ENCODE results near the gene FBRSL1.
"Not testable (repeated sequence)": the region's sequence is repeated elsewhere in the genome, so short reads cannot be mapped to it uniquely, and the experiment has no call there.

The FBRSL1 gene

DNA sequence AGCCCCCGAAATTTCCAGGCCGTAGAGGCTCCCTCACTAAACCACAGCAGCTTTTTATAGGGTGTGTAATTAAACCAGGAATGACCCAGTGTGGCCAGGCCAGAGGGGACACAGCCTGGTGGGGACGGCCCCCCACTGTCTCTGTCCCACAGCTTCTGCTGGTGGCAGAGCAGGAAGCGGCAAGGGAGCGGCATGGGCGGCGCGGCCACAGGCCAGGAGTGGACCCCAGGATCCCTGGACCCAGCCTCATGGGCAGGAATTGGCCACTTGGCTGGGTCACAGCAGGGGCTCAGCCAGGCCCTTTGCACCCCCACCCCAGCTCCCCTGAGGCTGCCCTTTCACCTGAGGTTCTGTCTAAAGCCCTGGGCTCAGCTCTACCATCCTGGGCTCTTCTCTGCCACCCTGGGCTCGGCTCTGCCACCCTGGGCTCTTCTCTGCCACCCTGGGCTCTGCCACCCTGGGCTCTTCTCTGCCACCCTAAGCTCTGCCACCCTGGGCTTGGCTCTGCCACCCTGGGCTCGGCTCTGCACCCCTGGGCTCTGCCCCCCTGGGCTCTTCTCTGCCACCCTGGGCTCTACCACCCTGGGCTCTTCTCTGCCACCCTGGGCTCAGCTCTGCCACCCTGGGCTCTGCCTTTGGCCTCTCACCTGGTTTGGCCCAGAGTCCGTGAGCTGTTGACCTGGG is 39.3 kb downstream of the FBRSL1 start:
- DNase-seq: no peak

DNA sequence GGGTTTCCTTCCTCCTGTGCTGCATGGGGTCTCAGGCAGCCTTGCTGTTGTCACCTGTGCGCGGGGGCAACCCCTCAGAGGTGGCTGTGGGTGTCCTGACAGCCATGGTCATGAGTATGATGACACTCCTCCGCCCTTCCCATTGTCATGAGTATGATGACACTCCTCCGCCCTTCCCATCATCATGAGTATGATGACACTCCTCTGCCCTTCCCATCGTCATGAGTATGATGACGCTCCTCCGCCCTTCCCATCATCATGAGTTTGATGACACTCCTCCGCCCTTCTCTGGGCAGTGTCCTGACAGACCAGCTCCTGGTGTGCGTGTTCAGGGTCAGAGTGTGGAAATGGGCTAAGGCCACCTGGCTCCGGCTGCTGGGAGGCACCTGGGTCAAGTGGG is 40.0 kb downstream of the FBRSL1 start:
- DNase-seq: no peak

DNA sequence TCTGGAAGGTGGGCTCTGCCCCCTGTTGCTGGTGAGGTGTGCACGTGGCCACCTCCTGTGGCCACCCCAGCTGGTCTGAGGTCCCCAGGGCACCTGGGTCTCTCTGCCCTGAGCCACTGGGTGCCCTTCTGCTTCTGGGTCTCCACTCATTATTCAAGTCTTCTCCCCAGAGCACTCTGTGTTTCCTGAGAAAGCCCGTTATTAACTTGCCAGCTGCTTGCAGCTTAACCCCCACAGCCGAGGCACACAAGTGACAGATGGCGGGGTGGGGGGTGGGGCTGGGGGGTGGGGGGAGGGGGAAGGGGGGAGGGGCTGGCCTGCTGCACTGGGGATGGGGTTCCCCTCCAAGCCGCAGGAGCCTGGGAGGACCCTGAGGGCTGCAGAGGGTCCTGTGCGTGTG is 40.5 kb downstream of the FBRSL1 start:
- no peak for DNase-seq

DNA sequence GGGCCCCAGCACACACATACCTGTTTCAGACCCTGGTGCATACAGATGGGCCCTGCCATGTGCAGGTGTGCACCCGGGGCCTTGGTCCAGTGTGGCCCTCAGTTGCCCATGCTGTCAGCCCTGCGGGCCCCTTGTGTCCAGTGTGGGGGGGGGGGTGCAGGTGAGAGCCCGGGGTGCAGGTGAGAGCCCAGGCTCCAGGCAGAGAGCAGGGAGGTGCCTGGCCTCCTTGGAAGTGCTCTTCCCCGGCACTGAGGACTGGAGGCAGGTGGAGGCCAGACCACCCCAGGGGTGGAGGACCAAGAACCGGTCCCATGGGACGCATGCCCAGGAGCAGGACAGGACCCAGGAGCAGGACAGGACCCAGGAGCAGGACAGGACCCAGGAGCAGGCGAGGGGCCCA is 40.9 kb downstream of the FBRSL1 start:
- no peak for DNase-seq

DNA sequence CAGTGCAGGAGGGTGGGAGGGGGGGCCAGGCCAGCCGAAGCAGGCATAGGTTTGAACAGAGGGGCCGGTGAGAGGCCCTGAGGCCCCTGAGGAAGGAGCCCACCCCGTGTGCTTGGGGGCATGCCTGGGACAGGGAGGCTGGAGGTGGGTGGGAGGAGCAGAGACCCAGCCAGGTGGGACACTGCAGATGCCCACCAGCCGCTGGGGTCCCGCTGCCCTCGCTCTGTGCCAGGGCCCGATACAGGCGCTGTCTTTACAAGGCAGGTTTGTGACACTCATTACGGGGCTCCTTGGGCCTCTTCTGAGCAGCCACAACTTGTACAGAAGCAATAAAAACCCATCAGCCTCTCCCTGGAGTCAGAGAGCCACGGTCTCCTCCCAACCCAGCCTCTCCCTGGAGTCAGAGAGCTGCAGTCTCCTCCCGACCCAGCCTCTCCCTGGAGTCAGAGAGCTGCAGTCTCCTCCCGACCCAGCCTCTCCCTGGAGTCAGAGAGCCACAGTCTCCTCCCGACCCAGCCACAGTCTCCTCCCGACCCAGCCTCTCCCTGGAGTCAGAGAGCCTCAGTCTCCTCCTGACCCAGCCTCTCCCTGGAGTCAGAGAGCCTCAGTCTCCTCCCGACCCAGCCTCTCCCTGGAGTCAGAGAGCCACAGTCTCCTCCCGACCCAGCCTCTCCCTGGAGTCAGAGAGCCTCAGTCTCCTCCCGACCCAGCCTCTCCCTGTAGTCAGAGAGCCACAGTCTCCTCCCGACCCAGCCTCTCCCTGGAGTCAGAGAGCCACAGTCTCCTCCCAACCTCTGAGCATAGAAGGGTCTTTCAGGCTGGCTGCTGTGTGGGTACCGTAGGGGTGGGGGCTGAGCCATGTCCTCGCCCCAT is 43.0 kb downstream of the FBRSL1 start:
- DNase-seq: not testable (repeated sequence)

DNA sequence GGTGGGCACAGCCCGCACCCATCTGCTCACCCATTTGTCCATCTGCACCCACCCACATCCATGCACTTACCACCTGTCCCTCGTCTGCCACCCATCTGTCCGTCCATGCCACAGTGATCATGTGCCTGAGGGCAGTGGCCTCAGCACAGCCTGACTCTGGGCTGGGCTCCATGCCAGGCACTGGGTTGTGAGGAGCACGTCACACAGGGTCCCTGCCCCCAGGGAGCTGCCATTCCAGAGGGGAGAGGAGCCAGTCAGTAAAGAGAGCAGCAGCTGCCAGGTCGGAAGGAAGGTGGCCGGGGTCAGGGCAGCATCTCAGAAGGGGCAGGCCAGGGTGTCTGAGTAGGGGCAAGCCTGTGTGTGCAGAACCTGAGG is 43.6 kb downstream of the FBRSL1 start:
- no peak for DNase-seq

DNA sequence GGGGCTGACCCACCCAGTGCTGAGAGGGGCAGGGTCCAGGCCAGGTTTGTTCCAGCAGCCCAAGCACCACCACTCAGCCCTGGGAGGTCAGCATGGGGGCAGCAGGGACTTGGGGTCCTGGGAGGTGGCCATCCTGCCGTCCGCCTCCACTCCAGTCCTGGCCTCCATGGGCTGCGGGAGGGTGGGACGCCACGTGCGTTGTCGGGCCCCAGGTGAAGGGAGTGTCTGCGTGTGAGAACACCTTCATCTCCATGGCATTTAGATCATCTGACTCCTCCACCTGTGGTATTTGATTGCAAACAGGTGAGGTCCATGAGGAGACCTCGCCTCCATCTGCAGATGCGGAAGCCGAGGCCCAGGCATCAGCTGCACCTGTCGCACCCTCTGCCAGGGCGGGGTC is 44.1 kb downstream of the FBRSL1 start:
- DNase-seq: no peak

DNA sequence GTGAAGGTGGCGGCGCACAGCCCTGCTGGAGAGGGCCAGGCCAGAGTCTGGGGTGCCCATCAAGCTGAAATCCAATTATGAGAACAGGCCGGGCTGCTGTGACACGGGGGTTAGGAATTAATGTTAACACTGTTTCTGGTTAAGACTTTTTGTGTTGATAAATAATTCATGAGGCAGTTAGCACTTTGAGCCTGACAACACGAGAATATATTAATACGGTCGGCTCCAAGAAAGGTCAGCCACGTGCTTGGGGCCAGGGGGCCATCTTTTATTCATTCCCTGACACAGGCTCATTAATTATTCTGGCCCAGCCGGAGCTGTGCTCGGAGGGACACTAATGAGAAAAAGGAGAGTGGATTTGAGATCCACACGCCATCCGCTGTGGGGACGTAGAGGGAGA is 45.1 kb downstream of the FBRSL1 start:
- no peak for DNase-seq

DNA sequence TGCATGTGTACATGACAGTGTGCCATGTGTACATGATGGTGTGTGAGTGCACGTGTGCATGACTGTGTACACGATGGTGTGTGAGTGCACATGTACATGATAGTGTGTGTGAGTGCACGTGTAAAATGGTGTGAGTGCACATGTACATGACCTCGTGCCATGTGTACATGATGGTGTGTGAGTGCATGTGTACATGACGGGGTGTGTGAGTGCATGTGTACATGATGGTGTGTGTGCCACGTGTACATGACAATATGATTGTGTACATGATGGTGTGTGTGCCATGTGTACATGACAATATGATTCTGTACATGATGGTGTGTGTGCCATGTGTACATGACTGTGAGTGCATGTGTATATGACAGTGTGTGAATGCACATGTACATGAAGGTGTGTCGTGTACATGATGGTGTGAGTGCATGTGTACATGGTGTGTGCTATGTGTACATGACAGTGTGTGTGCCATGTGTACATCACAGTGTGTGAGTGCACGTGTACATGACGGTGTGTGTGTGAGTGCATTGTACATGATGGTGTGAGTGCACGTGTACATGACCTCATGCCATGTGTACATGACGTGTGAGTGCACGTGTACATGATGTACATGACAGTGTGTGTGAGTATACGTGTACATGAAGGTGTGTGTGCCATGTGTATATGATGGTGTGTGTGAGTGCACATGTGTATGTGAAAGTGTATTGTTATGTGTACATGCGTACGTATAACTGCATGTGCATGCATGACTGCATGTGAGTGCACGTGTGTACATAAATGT is 46.3 kb downstream of the FBRSL1 start:
- no peak for DNase-seq

DNA sequence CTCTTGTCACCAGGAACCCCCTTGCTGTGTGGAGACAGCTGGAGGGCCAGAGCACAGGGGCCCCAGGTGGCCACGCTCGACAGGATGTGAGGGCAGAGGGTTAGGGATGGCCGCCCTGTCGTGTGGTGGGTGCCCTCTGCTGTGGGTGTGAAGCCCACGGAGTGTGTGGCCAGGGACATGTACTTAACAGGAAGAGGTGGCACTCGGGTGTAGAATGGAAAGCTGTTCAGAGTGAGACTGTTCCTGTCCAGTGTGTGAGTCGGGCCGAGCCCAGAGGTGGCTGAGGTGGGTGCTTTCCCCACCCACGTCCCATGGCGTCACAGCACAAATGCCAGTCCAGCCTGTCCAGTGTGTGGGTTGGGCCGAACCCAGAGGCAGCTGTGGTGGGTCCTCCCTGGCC is 47.1 kb downstream of the FBRSL1 start:
- no peak for DNase-seq

DNA sequence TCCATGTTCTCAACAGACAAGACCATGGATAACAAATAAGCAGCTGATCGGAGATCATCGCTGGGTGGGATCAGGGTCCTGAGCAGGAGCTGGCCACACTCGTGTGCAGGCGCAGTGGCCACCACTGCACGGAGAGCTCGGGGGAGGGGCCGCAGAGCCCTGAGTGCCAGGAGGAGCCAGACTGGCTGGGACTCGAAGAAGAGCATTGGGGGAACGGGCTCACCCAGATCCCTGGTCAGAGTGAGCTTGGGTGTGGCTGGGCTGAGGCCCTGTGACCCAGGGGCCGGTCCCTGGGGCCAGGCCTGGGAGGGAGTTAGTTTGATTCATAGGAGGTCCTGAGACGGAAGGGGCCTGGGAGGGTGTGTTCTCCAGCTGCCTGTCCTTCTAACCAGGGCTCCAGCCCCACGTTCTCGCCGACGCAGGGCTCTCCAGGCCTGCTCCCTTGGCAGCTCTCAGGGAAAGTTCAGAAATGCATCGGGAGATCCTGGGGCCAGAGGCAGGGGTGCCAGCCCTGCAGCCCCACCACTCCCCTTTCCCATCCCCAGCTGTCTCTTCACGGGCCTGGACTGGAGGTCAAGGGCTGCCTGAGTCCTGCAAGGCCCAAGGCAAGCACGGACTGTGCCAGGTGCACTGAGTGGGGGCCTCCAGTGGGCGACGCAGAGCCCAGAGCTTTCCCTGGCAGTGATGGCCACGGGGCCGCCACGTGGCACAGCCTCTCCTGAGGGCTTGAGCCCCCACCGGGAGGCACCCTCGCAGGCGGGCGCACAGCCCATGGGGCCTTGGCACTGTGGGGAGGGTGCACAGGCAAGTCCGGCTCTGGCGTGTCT is 48.1 kb downstream of the FBRSL1 start:
- DNase-seq: no peak

DNA sequence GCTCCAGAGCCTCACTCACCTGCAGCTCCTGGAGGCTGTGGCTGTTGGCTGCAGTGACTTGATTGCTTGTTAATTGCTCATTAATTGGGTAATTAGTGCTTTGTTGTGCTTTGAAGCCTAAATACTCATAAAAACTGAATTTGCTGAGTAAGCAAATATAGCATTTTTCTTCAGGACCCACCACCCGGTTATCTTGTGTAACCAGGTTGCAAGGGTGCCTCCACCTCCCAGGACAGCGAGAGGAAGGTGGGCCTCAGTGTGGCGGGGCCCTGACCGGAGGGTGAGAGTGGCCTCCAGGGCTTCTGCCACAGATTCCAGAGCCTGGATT is 48.7 kb downstream of the FBRSL1 start:
- DNase-seq: no peak

DNA sequence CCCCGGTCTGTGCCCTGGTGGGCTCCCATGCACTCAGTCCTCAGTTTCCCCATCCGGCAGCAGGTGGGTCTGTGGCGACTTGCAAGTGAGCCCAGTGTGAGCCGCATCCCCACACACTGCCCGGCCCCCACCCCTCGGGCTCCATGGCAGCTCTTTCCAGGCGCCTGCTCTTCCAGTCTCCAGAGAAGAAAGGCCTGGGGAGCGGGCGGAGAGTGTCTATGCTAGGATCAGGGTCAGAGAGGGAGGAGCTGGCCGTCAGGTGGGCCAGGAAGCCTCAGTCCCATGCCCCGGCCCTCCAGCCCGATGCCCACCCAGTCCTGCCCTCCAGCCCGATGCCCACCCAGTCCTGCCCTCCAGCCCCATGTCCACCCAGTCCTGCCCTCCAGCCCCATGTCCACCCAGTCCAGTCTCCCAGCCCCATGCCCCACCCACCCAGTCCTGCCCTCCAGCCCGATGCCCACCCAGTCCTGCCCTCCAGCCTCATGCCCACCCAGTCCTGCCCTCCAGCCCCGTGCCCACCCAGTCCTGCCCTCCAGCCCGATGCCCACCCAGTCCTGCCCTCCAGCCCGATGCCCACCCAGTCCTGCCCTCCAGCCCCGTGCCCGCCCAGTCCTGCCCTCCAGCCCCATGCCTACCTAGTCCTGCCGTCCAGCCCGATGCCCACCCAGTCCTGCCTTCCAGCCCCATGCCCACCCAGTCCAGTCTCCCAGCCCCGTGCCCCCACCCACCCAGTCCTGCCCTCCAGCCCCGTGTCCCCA is 49.2 kb downstream of the FBRSL1 start:
- DNase-seq: no peak

DNA sequence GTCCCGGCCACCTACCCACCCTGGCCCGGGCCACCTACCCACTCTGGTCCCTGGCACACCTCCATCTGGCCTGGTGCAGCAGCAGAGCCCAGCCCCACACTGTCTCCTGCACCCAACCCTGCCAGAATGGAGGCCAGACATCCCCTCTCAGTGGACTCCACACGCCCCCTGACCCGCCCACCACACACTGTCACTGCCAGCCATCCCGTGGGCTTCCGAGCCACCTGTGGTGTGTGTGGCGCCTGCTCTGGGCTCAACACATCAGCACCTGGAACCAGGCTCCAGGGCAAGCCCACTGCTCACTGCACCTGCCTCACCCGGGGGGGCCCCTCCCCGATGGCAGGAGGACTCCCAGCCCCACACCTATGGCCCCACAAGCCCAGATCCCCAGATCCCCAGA is 50.5 kb downstream of the FBRSL1 start:
- DNase-seq: no peak

DNA sequence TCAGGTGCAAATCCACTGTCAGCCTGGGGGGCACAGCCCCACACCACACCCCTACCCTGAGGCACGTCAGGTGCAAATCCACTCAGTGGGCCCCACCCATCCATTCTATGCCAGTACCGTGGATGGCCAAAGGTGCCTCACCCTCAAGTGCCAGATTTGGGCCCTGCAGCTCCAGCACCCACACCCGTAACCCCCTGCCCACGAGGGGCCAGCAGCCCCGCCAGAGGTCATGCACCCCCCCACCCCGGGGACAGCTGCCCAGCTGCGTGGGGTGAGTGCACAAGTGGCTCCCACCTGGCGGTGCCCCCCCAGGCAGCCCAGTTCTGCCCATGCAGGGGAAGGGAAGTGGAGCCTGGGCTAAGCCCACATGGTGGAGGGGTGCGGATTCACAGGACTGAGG is 51.2 kb downstream of the FBRSL1 start:
- DNase-seq: no peak

DNA sequence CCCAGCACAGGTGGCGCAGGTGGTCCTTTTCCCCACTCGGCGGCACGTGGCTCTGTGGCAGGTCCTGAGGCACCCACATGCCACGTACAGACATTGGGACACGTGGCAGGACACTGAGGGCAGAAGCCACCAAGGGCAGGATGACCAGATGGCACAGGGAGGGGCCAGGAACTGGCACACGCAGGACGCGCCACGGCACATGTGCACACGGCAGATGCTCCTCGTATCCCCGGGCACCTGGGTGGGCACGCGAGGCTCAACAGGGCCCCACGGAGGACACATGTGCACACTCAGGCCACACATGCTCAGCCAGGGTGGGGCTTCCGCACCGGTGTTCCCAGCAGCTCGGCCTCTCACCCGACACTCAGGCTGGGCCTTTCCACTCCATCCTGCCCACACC is 52.0 kb downstream of the FBRSL1 start:
- DNase-seq: no peak

DNA sequence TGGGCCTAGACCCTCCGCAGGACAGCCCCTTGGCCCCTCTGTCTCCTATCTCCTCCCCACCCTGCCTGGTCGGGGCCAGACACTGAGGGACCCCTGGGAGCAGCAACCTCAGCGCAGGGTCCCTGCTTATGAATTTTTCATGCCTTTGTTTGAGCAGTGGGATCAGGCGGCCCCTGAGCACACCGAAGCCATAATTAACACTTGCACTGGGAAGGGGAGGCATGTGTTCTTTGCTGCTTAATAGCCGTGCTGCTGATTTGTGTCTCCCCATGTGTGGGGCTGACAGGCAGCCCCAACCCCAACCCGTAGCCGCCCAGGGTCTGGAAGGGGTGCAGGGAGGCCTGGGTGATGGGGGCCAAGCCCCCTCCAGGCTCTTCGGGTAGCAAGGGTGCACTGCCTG is 52.7 kb downstream of the FBRSL1 start:
- no peak for DNase-seq

DNA sequence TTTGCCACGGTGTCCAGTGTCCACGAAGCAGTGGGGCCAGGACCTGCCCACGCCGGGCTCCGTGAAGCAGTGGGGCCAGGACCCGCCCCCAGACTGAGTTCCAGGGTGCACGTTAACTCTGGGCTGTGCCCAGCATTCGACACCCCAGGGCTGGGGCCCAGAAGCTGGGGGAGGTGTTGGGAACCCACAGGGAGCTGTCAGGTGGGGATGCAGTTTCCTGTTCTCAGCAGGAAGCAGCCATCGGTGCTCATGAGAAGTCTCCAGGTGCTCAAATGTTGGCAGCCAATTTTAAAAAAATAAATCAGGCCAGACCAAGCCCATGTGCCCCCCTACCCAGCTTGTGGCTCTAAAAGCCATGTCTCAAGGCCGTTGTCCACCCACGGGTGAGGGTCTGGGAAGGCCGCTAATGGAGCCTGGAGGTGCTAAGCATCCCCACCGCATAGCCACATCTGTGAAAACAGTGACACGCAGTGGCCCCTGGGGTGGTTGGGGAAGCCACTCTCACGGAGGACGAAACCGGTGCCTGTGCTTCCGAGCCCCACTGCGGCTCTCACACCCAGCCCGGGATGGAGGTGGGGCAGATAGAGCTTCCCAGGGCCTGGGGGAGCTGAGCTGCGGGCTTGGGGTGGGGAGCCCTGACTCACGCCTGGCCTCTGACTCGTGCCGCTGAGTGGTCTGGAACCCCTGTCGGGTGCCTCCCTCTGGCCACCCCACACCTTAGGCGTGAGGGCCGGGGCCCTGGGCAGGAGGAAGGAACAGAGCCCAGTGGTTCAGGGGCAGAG is 53.5 kb downstream of the FBRSL1 start:
- DNase-seq: no peak

DNA sequence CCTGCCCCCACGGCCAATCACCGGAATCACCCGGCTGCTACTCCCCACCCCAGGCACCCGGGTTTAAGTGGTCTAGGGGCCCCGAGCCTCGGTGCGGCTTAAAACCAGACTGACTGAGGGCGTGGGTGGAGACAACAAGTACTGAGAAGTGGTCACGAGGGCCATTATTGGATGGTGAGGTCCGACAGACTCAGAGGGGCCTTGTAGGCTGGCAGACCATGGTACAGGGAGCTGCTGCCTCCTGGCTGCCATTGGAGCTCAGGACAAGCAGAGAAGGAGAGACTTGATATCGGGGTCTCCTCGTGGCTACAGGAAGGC is 54.1 kb downstream of the FBRSL1 start:
- no peak for DNase-seq

DNA sequence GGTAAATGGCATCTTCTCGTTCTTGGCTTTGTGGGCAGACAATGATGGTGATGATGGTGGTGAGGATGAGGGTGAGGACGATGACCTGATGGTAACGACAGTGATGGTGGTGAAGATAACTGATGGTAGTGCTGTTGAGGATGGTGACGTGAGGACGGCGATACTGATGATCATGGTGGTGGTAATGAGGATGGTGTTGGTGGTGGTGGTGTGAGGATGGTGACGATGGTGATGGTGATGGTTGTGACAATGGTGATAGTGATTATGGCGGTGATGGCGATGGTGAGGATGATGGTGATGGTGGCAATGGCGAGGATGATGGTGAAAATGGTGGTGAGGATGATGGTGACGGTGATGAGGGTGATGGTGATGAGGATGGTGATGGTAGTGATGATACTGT is 54.5 kb downstream of the FBRSL1 start:
- no peak for DNase-seq

DNA sequence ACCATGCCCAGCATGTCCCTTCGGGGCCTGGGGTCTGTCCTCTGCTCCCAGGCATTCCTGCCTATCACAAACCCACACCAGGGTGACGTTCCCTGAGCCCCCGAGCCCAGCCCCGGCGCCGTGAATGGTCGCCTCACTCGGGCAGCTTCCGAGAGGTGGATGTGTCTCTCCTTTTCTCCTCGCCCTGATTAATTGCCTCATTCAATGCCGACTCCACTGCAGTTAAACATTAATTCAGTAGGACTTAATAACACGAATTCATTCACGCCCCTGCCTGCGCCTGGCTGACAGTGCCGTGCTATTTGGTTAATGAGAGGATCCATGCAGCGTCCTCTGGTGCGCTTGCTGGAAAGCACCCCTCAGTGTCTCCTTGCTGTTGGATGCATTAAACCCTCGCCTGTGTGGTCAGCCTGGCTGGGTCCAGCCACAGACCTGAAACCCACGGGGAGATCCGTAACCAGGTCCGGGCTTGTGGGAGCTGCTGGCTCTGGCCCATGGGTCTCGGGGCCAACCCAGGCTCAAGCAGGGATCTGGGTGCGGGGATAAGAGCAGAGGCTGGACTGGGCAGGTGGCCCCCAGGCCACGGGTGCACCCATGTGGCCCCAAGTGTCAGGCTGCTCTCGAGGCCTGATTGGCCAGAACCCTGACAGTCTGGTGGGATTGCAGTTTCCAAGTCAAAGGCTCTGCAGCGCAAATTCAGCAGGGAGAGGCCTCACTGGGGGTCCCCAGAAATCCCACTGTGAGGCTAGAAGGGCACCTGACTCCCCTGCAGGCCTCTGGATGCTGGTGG is 55.4 kb downstream of the FBRSL1 start:
- DNase-seq: no peak
